ENCODE data around the gene CBL.
A peak's percentile ranks its signal among the peaks of the same experiment; 100 is the strongest.

Gene CBL

DNA sequence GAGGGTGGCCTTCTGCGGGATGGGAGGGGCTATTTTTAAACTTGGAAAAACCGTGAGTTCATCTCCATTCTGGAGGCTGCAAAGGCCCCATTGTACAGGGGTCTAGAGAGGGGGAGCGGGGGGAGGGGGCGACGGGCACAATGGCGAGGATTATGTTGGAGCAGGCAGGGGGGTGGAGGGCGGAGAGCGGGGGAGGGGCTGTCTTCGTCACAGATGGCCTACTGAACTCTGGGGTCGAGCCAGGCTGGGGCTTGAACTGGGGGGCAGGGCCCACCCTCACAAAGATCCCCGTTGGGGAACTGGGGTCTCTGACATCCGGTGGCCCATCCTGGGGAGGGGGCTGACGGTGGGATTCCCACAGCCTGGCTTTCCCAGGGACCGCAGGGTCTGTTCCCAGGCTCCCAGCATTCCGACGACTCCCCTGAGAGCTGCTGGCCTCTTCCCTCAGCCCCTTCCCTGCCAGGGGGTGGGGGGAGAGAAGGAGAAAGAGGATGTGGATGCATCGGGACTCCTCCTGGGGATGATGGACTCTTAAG lies 114.2 kb downstream of the CBL start:
- H3K4me2 ChIP-seq (ENCODE audit: insufficient read depth, low read length) = no peak overlapping the region
- no peaks in the 10 kb centered on the region for H3K36me3 ChIP-seq (ENCODE audit: insufficient read depth, low read length)
- H3K4me1 ChIP-seq (ENCODE audit: insufficient read depth, low read length) = peaks cover 32% of the 10 kb centered on the region
- peaks cover 45% of the 10 kb centered on the region for H3K27me3 ChIP-seq (ENCODE audit: insufficient read depth, low read length, poor library complexity)
- TF ChIP-seq, protein P1, sequence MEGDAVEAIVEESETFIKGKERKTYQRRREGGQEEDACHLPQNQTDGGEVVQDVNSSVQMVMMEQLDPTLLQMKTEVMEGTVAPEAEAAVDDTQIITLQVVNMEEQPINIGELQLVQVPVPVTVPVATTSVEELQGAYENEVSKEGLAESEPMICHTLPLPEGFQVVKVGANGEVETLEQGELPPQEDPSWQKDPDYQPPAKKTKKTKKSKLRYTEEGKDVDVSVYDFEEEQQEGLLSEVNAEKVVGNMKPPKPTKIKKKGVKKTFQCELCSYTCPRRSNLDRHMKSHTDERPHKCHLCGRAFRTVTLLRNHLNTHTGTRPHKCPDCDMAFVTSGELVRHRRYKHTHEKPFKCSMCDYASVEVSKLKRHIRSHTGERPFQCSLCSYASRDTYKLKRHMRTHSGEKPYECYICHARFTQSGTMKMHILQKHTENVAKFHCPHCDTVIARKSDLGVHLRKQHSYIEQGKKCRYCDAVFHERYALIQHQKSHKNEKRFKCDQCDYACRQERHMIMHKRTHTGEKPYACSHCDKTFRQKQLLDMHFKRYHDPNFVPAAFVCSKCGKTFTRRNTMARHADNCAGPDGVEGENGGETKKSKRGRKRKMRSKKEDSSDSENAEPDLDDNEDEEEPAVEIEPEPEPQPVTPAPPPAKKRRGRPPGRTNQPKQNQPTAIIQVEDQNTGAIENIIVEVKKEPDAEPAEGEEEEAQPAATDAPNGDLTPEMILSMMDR (IDR thresholded peaks at IDR 0.05; ENCODE audit: borderline replicate concordance, extremely low read depth, low read length, poor library complexity, severe bottlenecking) = no peak
- no peak for TF ChIP-seq EZH2 (IDR thresholded peaks at IDR 0.05; ENCODE audit: borderline replicate concordance, low read depth, low read length, severe bottlenecking)
- H3K4me3 ChIP-seq (ENCODE audit: low read depth in 1 of 2, low read length in 2 of 2) = no peak overlapping the region
- ATAC-seq (ENCODE audit: insufficient read depth, low read depth) (no peak), DNase-seq (no peak)
- no peak overlapping the region for H3K27ac ChIP-seq (ENCODE audit: low read length)
- H4K20me1 ChIP-seq (ENCODE audit: insufficient read depth, low read length) = peaks cover 19% of the 10 kb centered on the region
- no peak overlapping the region for H2AFZ ChIP-seq (ENCODE audit: low read depth, low read length)
- H3K9me3 ChIP-seq (ENCODE audit: insufficient read depth, low read length, severe bottlenecking) = no peaks in the 10 kb centered on the region
- no peaks in the 10 kb centered on the region for H3K79me2 ChIP-seq (ENCODE audit: insufficient read depth, low read length)
- H3K9ac ChIP-seq (ENCODE audit: low read depth, low read length) = no peak overlapping the region

DNA sequence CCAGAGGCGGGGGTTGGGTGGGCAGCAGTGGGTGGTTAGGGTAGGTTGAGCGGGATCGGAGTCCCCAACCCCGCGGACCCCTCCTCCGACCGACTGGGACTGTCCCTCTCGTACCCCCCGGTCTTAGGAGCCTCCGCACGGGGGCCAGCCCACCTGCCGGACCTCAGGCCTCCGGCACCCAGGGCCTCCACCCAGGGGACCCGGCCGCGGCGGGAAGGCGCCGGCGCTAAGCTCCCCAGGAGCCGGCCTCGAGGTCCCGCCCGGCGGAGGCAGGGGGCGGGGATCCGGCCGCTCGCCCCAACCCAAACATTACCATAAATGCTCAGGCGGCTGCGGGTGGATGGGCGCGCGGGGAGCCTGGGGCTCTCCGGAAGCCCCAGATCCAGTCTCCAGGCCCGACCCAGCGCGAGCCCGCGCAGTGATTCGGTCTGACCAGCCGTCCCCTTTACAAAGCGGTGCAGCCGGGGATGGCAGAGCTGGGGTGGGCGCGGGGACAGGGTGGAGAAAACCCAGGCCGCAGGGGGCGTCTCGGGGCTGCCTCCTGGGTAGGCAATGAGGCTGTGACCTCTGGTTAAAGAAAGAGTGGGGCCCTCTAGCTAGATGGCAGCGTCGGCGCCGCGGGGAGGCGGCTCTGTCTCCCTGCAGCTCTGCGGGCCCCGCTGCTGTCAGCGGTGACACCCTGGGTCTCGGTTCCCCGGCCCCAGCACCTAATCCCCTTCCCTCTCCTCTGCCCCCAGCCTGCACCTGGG lies 114.8 kb downstream of the CBL start:
- DNase-seq (peak; percentile 31), ATAC-seq (ENCODE audit: insufficient read depth, low read depth) (peak; percentile 31; the same call in 1 of the 3 replicates)
- TF ChIP-seq, protein P1 (IDR thresholded peaks at IDR 0.05; ENCODE audit: borderline replicate concordance, extremely low read depth, low read length, poor library complexity, severe bottlenecking) = no peak
- TF ChIP-seq EZH2 (IDR thresholded peaks at IDR 0.05; ENCODE audit: borderline replicate concordance, low read depth, low read length, severe bottlenecking) = no peak
- Histone ChIP-seq H3K4me3 (ENCODE audit: low read depth in 1 of 2, low read length in 2 of 2) (peak overlapping the region in 1 of 2 experiments; percentile 24; a peak in 2 of 4 replicates), H3K4me2 (ENCODE audit: insufficient read depth, low read length) (peak overlapping the region; percentile 45), H2AFZ (ENCODE audit: low read depth, low read length) (peak overlapping the region; percentile 56), H3K27me3 (ENCODE audit: insufficient read depth, low read length, poor library complexity) (peaks cover 39% of the 10 kb centered on the region), H3K27ac (ENCODE audit: low read length) (no peak overlapping the region), H3K9me3 (ENCODE audit: insufficient read depth, low read length, severe bottlenecking) (no peaks in the 10 kb centered on the region), H4K20me1 (ENCODE audit: insufficient read depth, low read length) (peaks cover 13% of the 10 kb centered on the region), H3K79me2 (ENCODE audit: insufficient read depth, low read length) (no peaks in the 10 kb centered on the region), H3K9ac (ENCODE audit: low read depth, low read length) (peak overlapping the region; percentile 22; the same call in 1 of the 2 replicates), H3K36me3 (ENCODE audit: insufficient read depth, low read length) (no peaks in the 10 kb centered on the region), H3K4me1 (ENCODE audit: insufficient read depth, low read length) (peaks cover 26% of the 10 kb centered on the region)

- Histone ChIP-seq H2AFZ (ENCODE audit: low read depth, low read length) (no peak overlapping the region), H3K4me2 (ENCODE audit: insufficient read depth, low read length) (no peak overlapping the region), H3K9me3 (ENCODE audit: insufficient read depth, low read length, severe bottlenecking) (no peaks in the 10 kb centered on the region), H3K4me3 (ENCODE audit: low read depth in 1 of 2, low read length in 2 of 2) (no peak overlapping the region), H3K27me3 (ENCODE audit: insufficient read depth, low read length, poor library complexity) (peaks cover 26% of the 10 kb centered on the region), H3K79me2 (ENCODE audit: insufficient read depth, low read length) (no peaks in the 10 kb centered on the region), H3K27ac (ENCODE audit: low read length) (no peak overlapping the region), H3K36me3 (ENCODE audit: insufficient read depth, low read length) (no peaks in the 10 kb centered on the region), H3K4me1 (ENCODE audit: insufficient read depth, low read length) (peaks cover 13% of the 10 kb centered on the region), H4K20me1 (ENCODE audit: insufficient read depth, low read length) (peaks cover 5% of the 10 kb centered on the region), H3K9ac (ENCODE audit: low read depth, low read length) (no peak overlapping the region)
- ATAC-seq (ENCODE audit: insufficient read depth, low read depth) = no peak
- TF ChIP-seq, protein P1 (IDR thresholded peaks at IDR 0.05; ENCODE audit: borderline replicate concordance, extremely low read depth, low read length, poor library complexity, severe bottlenecking) = peak; percentile 8
- no peak for TF ChIP-seq EZH2 (IDR thresholded peaks at IDR 0.05; ENCODE audit: borderline replicate concordance, low read depth, low read length, severe bottlenecking)
- no peak for DNase-seq
Measured at GRCh38 chr11:119322360-119322739, 116.2 kb downstream of the CBL start.
